Limb (tissue), 2 donors: ENCODE data around the gene RAI1.

Experiments
- DNase-seq, 2 donors: peaks; one replicate each; pipeline ENCODE4 v3.0.0-alpha.2; 2016; ENCODE audit errors: extremely low spot score in 2 of 2

The RAI1 gene

GRCh38 chr17:17766077-17766743 is 85.0 kb downstream of the RAI1 start:
- DNase-seq = no peak

DNA sequence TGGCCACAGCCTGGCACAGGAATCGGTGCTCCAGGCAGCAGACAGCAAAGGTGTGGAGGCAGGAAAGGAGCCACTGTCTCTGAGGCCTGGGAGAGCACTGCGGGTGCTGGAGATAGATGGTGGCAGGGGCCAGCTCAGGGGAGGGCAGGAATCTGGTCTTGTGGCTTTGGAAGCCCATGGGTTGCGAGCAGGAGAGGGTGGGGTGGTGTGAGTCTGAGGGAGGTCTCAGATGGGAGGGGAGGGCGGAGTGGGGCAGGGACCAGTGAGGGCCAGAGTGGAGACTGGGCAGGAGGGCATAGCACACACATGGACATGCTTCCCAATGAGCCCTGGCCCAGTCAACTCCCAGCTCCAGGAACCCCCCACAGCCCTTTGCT is 85.5 kb downstream of the RAI1 start:
- DNase-seq = no peak

DNA sequence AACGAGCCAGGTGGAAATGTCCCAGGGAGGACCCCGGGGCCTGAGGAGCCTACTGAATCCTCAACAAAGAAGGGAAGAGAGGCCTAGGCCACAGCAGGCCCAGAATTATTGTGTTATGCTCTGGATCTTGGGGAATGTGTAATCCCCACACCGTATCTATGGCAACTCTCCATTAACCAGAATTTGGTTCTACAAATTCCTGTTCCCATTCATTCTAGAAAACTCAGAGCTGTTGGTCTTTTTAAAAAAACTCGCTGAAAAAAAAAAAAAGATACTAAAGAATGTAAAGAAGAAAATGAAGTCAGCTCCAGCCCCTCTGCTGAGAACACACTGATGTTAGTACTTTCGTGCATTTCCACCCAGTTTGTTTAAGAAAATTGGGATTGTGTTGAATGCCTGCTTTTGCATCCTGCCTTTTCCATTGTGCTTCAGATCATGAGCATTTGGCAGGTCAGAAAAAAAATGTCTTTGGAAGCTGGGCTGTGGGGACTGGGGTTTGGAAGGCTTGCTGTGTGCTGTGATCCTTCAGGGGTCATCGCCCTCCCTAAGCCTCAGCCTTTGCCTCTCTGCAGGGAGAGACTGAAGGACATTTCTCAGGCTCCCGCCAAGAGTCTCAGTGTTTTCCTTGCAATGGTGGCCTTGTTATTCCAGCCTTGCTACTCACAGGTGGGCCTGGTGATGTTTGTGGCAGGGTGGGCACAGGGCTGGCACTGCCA is 86.1 kb downstream of the RAI1 start:
- no peak for DNase-seq

DNA sequence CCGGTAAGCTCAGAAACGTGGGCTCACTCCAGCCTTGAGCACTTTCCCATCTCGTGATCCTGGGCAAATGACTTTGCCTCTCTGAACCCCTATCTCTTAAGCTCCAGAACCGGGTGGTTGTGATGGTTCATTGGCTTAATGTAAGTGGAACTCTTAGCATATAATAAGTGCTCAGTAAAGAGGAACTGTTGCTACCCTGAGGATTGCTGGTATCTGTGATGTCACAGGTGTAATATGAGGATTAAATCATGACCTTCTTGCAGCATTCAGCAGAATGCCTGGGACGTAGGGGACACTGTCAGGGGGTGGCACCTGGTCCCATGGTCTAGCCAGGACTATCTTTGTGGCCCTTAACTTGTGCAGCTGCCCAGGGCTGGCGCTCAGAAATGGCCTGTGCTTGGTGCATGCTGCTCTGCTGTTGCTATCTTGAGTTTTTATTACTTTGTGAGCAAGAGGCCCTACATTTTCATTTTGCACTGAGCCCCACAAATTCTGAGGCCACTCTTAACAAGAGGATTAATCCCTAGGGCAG is 86.7 kb downstream of the RAI1 start:
- DNase-seq = no peak

DNA sequence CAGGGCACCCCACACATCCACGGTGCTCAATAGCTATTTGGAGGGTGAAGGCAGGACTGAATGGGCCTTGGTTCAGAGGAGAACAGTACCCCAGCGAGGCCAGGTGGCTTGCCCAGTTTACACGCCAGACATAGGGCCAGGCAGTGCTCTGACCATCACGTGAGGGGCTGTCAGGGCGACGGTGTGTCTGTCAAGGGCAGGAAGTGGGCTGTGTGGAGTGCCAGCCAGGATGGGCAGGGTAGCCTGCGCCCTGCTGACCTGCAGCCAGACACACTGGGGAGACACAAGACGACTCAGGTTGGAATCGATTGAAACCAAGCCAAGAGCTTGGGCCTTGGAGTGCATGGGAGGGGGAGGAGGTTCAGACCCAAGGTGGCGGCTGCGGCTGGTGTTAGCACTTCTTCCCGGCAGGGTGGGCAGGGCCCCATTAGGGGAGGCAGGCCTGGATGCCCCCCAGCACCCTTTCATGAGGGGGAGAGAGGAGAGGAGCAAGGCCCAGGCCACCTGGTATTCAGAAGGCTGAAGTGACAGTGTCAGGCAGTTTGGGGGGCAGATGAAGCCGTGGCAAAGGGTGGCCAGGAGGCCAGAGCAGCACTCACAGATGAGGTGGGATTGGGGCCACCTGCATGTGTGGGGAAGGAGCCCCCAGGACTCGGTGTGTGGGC is 87.3 kb downstream of the RAI1 start:
- DNase-seq = no peak

- no peak for DNase-seq
These were observed 88.8 kb downstream of the RAI1 start for GRCh38 chr17:17769869-17770631.

GRCh38 chr17:17770632-17771044 is 89.4 kb downstream of the RAI1 start:
- DNase-seq = no peak

GRCh38 chr17:17771498-17772201 is 90.4 kb downstream of the RAI1 start:
- no peak for DNase-seq

- DNase-seq = no peak
These were observed 91.0 kb downstream of the RAI1 start for GRCh38 chr17:17772231-17772630.

DNA sequence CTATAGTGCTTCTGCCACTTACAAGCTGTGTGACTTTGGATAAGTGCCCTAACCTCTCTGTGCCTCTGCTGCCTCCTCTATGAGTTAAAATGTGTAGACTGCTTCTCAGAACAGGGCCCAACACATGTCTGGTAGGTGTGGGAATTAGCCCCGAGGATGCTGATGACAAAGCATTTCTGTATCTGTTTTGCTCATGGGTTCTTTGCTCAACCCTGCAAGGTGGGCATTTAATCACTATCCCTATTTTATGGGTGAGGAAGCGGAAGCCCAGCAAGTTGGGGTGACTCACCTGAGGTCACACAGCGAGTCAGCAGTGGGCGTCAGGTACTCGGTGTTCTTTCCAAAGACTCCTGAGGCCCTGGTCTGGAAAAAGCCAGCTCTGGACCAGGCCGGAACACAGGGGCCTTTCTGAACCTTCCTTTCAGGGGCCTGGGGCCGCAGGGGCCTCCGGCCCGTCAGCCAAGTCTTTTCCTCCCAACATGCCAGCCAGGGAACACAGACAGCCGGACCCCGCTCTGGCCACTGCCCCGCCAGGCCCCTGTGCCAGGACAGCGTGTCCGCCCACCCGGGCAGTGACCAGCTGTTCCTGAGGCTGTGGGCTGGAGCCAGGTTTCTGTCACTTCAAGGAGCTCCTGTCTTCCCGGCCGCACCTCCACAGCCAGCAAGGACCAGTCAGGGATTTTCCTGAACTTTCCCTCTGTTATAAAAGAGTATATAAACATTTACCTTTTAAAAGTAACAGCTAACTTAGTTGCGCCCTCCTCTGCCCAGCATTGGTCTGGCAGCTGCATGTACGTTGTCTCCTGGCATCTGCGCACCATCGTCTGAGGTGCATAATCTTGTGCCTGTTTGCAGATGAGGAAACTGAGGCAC is 93.0 kb downstream of the RAI1 start:
- no peak for DNase-seq

DNA sequence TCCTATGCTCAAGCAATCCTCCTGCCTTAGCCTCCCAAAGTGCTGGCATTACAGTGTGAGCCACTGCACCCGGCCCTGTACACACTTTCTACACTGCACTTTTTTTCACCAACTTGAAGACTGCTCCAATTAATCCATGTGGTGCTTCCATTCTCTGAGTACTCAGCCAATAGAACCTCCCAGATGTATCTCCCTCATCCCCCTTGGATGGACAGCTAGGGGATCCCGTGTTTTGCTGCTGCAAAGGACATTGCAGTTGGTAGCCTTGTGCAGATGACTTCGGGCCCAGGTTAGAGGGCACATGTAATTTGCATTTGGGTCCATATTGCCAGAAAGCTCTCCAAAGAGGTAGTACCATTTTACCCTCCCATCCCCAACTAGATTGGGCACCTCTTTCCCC is 95.6 kb downstream of the RAI1 start:
- no peak for DNase-seq

GRCh38 chr17:17778308-17779014 is 97.2 kb downstream of the RAI1 start:
- peak; percentile 88 to 97 for DNase-seq

DNA sequence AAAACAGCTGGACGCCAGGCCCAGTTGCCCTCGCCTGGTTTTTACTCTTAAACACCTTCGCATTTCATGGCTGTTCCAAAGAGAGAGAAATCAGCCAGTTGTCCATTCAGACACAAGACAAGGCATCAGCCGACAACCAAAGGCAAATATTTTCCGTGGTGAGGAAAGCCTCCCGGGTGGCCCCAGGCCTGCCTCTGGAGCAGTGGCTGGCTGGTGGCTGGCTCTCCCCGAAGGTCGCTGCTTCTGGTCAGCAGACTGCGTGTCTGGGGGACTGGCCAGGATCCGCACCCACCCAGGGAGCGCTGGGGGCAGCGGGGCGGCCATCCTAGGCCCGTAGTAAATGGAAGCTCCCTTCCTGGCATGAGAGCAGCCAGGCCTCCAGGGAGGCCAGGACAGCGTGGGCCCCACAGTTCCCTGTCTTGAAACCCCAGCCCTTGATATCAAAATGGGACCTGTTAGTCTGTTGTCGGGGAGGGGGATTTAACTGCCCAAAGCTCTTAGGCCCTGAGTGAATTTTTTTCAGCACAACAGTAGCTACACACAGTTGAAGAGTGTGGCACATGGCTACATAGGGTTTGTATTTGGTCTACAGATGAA is 97.9 kb downstream of the RAI1 start:
- DNase-seq = no peak

DNA sequence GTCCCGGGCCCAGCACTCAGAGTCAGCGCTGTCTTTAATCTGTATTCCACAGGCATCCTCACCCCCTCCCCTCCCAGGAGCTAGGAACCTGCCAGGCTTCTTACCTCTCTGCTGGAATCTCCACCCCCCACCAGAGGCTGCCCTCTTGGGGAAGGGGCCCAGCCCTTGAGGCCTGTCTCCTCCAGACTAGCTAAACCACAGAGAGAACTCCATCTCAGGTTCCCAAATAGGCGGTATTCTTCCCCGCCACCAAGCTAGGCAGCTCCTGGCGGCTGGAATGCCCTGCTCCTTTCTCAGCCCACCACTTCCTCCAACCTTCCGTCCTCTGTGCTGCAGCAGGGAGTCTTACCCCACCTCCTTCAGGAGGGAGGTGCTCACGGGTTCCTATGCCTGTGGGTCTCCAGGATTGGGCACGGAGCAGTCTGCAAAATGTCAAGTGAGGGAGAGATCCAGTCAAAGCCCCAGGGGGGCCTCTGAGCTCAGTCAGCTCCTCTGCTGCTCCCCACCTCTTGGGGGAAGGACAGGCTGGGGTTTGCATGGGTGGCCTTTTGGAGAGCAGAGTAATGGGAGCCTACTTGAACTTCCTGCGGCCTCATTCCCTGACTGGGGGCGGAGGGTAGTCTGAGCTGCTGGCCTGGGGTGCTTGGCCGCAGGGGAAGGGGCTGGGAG is 99.8 kb downstream of the RAI1 start:
- DNase-seq = peak; percentile 62 to 67

DNA sequence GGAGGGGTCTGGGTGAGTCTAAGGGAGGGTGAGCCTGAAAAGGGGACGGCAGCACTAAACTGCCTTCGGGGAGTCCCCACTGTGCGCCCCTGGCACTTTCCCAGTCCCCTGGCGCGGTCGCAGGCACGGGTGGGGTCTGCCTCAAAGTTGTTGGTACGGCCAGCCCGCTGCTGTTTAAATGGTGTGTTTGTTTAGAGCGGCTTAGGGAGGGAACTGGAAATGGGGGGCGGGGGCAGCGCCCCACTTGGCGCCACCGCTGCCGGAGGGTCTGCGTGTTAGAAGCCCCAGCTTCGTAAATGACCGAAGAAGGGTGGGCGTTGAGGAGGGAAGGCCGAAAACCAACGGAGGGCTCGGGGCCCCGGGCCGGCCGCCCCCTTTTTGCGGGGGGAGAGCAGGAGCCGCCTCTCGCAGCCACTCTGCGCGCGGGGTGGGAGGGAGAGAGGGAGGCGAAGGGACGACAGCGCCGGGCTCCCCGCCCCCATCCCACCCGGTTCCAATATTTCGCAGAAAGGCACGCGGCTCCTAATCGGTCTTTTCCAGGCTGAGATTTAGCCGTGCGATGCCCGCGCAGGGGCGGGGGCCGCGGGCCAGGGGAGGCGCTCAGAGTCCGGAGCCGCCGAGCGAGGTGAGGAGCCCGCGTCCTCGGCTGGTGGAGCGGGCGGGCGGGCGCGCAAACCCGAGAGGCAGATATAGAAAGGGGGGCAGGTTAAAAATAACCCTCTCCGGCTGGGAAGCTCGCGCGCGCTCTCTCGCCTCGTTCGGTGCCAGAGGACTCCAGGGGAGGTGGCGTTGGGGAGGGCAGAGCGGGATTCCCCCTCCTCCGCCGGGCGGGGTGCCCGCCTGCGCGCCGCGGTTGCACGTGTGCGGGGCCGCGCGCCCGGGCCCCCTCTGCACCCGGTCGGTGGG is 100.6 kb downstream of the RAI1 start:
- DNase-seq = peak; percentile 73 to 88

- DNase-seq = peak; percentile 48 to 81
These were observed 101.4 kb downstream of the RAI1 start for GRCh38 chr17:17782523-17783115.
